ENCODE measurements around the gene KCNQ1. TPM values are rescaled to one million over a fixed set of nuclear protein-coding genes. Genes with fewer than 3 reads are reported as not detected.

Gene KCNQ1
- total and polyA plus RNA-seq, 3 experiments from 2014 or later, result 2.6 to 5.7 (median 3.4) TPM

- no peak overlapping the region for H3K4me3 Mint-ChIP-seq
- ChIA-PET POLR2A (no interaction called here), CTCF (no interaction called here)
- no peak overlapping the region for H3K27ac Mint-ChIP-seq
- peaks cover 55 to 77% (median 75%) of the 10 kb centered on the region in 5 donors for H3K9me3 Mint-ChIP-seq
- Histone ChIP-seq H3K27me3 (ENCODE audit: insufficient read depth, low read length, poor library complexity, severe bottlenecking) (no peaks in the 10 kb centered on the region), H3K9me3 (ENCODE audit: low read length) (peaks cover 16% of the 10 kb centered on the region), H3K4me1 (ENCODE audit: insufficient read depth, low read length) (no peaks in the 10 kb centered on the region), H3K36me3 (ENCODE audit: insufficient read depth, low read length) (no peaks in the 10 kb centered on the region), H3K27ac (ENCODE audit: low read depth, low read length) (no peak overlapping the region), H3K4me3 (ENCODE audit: low read length) (no peak overlapping the region)
- H3K4me1 Mint-ChIP-seq, result no peaks in the 10 kb centered on the region
- no peak for DNase-seq
- peaks cover 6 to 53% (median 17%) of the 10 kb centered on the region in 3 donors for H3K36me3 Mint-ChIP-seq
- peaks cover 4 to 9% of the 10 kb centered on the region in 2 donors for H3K27me3 Mint-ChIP-seq
Observed at GRCh38 chr11:2643746-2644145, 198.9 kb downstream of the KCNQ1 start.

DNA sequence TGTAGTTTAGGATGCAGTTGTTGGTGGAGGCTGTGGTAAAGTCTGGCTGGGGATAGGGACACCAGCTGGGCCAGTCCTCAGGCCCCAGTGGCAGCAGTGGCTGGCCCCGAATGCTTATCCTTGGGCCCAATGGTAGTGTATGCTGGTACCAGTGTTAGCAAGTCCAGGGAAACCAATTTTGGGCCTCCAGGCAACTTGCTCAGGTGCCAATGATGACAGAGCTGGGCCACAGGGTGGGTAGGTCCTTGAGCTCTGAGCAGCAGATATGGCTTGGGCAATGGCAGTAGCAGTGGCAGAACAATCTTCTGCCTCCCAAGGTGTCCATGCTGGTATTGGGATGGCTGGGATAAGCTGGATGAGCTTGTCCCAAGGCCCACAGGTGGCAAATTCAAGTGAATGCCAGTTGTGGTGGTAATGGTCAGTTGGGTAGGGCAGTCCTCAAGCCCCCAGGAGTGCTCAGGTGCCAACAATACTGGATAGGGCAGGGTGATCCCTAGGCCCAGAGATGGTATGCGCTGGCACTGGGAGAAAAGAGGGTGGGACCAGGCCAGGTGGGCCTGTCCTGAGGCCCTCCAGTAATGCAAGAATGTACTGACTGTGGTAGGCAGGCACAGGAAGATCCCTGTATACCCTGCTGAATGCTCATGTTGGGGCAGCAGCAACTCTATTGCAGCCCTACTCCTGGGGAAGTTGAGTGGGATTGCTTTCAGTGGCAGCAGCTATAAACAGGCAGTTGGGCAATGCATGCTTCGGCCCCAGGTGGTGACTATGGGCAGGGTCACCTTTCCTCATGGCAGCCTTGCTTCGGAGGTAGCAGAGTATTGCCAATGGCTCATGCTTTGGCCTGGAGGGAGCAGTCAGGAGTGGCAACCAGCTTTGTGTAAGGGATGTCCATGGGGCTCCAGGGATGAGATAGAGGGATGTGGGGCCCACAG, 200.3 kb downstream of the KCNQ1 start:
- POLR2A ChIA-PET, result no interaction called here

DNA sequence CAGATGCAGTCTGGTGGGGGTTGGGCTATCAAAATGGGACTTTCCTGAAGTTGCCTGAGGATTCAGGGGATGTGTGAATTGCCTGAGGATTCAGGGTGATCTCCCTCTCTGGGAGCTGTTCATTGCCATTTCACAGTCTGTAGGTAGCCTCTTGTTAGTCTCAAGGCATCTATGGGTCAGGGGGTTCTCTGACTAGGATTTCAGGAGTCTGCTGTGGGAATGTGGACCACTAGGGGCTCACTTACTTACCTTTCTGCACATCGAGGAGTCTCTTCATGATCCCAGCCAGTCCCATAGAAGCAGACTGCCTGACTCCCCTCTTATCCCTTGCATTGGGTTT, 200.9 kb downstream of the KCNQ1 start:
- Mint-ChIP-seq H3K36me3 (peaks cover 9 to 56% (median 21%) of the 10 kb centered on the region in 3 donors), H3K9me3 (peaks cover 66 to 84% (median 80%) of the 10 kb centered on the region in 5 donors), H3K4me3 (no peak overlapping the region), H3K27me3 (peaks cover 4 to 7% of the 10 kb centered on the region in 2 donors), H3K27ac (no peak overlapping the region), H3K4me1 (no peaks in the 10 kb centered on the region)
- Histone ChIP-seq H3K36me3 (ENCODE audit: insufficient read depth, low read length) (no peaks in the 10 kb centered on the region), H3K9me3 (ENCODE audit: low read length) (peaks cover 22% of the 10 kb centered on the region), H3K4me1 (ENCODE audit: insufficient read depth, low read length) (no peaks in the 10 kb centered on the region), H3K27ac (ENCODE audit: low read depth, low read length) (no peak overlapping the region), H3K4me3 (ENCODE audit: low read length) (no peak overlapping the region), H3K27me3 (ENCODE audit: insufficient read depth, low read length, poor library complexity, severe bottlenecking) (no peaks in the 10 kb centered on the region)
- DNase-seq, result no peak
- POLR2A ChIA-PET, result no interaction called here
- CTCF ChIA-PET, result no interaction called here

More for the DNA sequence above, 200.3 kb downstream of the KCNQ1 start:
- Histone ChIP-seq H3K27ac (ENCODE audit: low read depth, low read length) (no peak overlapping the region), H3K27me3 (ENCODE audit: insufficient read depth, low read length, poor library complexity, severe bottlenecking) (no peaks in the 10 kb centered on the region), H3K4me3 (ENCODE audit: low read length) (no peak overlapping the region), H3K9me3 (ENCODE audit: low read length) (peaks cover 23% of the 10 kb centered on the region), H3K4me1 (ENCODE audit: insufficient read depth, low read length) (no peaks in the 10 kb centered on the region), H3K36me3 (ENCODE audit: insufficient read depth, low read length) (no peaks in the 10 kb centered on the region)
- no peak for DNase-seq
- Mint-ChIP-seq H3K4me3 (no peak overlapping the region), H3K9me3 (peaks cover 66 to 84% (median 79%) of the 10 kb centered on the region in 5 donors), H3K4me1 (no peaks in the 10 kb centered on the region), H3K27me3 (peaks cover 4 to 9% of the 10 kb centered on the region in 2 donors), H3K27ac (no peak overlapping the region), H3K36me3 (peaks cover 10 to 58% (median 21%) of the 10 kb centered on the region in 3 donors)
- CTCF ChIA-PET, result no interaction called here

DNA sequence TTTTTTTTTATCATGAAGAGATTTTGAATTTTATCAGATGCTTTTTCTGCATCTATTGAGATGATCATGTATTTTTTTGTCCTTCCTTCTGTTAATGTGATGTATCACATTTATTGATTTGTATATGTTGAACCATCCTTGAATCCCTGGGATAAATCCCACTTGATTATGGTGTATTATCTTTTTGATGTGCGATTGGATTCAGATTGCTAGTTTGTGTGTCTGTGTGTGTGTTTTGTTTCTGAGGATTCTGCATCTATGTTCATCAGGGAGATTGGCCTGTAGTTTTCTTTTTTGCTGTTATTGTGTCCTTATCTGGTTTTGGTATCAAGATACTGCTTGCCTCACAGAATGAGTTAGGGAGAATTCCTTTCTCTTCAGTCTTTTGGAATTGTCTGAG, 202.4 kb downstream of the KCNQ1 start:
- POLR2A ChIA-PET, result no interaction called here
- no peak for DNase-seq
- H3K4me1 ChIP-seq (ENCODE audit: insufficient read depth, low read length), result no peaks in the 10 kb centered on the region
- Mint-ChIP-seq H3K36me3 (peaks cover 9 to 48% (median 19%) of the 10 kb centered on the region in 3 donors), H3K27ac (no peak overlapping the region), H3K4me1 (no peaks in the 10 kb centered on the region), H3K9me3 (peaks cover 56 to 82% (median 75%) of the 10 kb centered on the region in 5 donors), H3K27me3 (peaks cover 0 to 4% of the 10 kb centered on the region in 2 donors), H3K4me3 (no peak overlapping the region)
- H3K36me3 ChIP-seq (ENCODE audit: insufficient read depth, low read length), result no peaks in the 10 kb centered on the region
- no peak overlapping the region for H3K4me3 ChIP-seq (ENCODE audit: low read length)
- no peaks in the 10 kb centered on the region for H3K27me3 ChIP-seq (ENCODE audit: insufficient read depth, low read length, poor library complexity, severe bottlenecking)
- no peak overlapping the region for H3K27ac ChIP-seq (ENCODE audit: low read depth, low read length)
- CTCF ChIA-PET, result no interaction called here
- peaks cover 19% of the 10 kb centered on the region for H3K9me3 ChIP-seq (ENCODE audit: low read length)

- no peak for DNase-seq
- POLR2A ChIA-PET, result no interaction called here
- Mint-ChIP-seq H3K4me1 (no peaks in the 10 kb centered on the region), H3K27ac (peak overlapping the region in 1 of 8 donors; percentile 27), H3K4me3 (no peak overlapping the region), H3K36me3 (peaks cover 9 to 42% (median 17%) of the 10 kb centered on the region in 3 donors), H3K9me3 (peaks cover 51 to 80% (median 67%) of the 10 kb centered on the region in 5 donors), H3K27me3 (peaks cover 0 to 6% of the 10 kb centered on the region in 2 donors)
- peaks cover 19% of the 10 kb centered on the region for H3K9me3 ChIP-seq (ENCODE audit: low read length)
- no peaks in the 10 kb centered on the region for H3K27me3 ChIP-seq (ENCODE audit: insufficient read depth, low read length, poor library complexity, severe bottlenecking)
- CTCF ChIA-PET, result no interaction called here
- no peak overlapping the region for H3K27ac ChIP-seq (ENCODE audit: low read depth, low read length)
- H3K4me1 ChIP-seq (ENCODE audit: insufficient read depth, low read length), result no peaks in the 10 kb centered on the region
- H3K4me3 ChIP-seq (ENCODE audit: low read length), result no peak overlapping the region
- no peaks in the 10 kb centered on the region for H3K36me3 ChIP-seq (ENCODE audit: insufficient read depth, low read length)
Observed at GRCh38 chr11:2647953-2648352, 203.1 kb downstream of the KCNQ1 start.

GRCh38 chr11:2649400-2649799, 204.6 kb downstream of the KCNQ1 start:
- H3K4me1 ChIP-seq (ENCODE audit: insufficient read depth, low read length), result no peaks in the 10 kb centered on the region
- Mint-ChIP-seq H3K9me3 (peaks cover 38 to 65% (median 52%) of the 10 kb centered on the region in 5 donors), H3K4me1 (no peaks in the 10 kb centered on the region), H3K4me3 (no peak overlapping the region), H3K27ac (no peak overlapping the region), H3K36me3 (peaks cover 4 to 34% (median 12%) of the 10 kb centered on the region in 3 donors), H3K27me3 (peaks cover 4 to 9% of the 10 kb centered on the region in 2 donors)
- POLR2A ChIA-PET, result no interaction called here
- peaks cover 12% of the 10 kb centered on the region for H3K9me3 ChIP-seq (ENCODE audit: low read length)
- CTCF ChIA-PET, result no interaction called here
- H3K27me3 ChIP-seq (ENCODE audit: insufficient read depth, low read length, poor library complexity, severe bottlenecking), result no peaks in the 10 kb centered on the region
- DNase-seq, result no peak
- H3K36me3 ChIP-seq (ENCODE audit: insufficient read depth, low read length), result no peaks in the 10 kb centered on the region
- no peak overlapping the region for H3K4me3 ChIP-seq (ENCODE audit: low read length)
- H3K27ac ChIP-seq (ENCODE audit: low read depth, low read length), result no peak overlapping the region

GRCh38 chr11:2649848-2650247, 205.0 kb downstream of the KCNQ1 start:
- H3K27ac Mint-ChIP-seq, result no peak overlapping the region
- Histone ChIP-seq H3K9me3 (ENCODE audit: low read length) (peaks cover 8% of the 10 kb centered on the region), H3K4me3 (ENCODE audit: low read length) (no peak overlapping the region), H3K27ac (ENCODE audit: low read depth, low read length) (no peak overlapping the region), H3K4me1 (ENCODE audit: insufficient read depth, low read length) (no peaks in the 10 kb centered on the region), H3K36me3 (ENCODE audit: insufficient read depth, low read length) (no peaks in the 10 kb centered on the region), H3K27me3 (ENCODE audit: insufficient read depth, low read length, poor library complexity, severe bottlenecking) (no peaks in the 10 kb centered on the region)
- DNase-seq, result no peak
- peaks cover 7 to 9% of the 10 kb centered on the region in 2 donors for H3K27me3 Mint-ChIP-seq
- H3K4me3 Mint-ChIP-seq, result no peak overlapping the region
- POLR2A ChIA-PET, result no interaction called here
- peaks cover 4 to 37% (median 12%) of the 10 kb centered on the region in 3 donors for H3K36me3 Mint-ChIP-seq
- H3K9me3 Mint-ChIP-seq, result peaks cover 34 to 61% (median 49%) of the 10 kb centered on the region in 5 donors
- H3K4me1 Mint-ChIP-seq, result no peaks in the 10 kb centered on the region
- CTCF ChIA-PET, result no interaction called here

DNA sequence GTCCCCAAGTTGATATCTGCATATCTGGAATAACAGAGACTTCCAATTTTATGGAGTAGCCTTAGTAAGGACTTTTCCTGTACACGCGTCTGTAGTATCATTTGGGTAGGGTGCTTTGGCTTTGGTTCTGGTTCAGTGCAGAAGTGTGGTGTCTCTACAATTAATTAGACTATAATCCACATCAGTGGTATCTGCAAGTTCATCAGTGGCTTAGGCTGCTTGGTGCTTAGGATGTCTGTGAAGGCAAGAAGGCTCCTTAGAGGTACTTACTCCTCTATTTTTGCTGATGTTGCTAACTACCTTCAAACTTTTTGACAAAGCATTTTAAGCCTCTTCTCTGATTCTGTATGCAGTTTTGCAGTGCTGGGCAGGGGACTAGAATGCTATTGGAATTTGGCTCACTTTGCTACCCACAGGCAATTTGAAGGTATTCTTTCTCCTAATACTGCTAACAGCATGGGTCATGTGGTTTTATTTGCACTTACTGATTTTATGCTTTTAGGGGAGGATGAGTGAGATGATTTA, 205.6 kb downstream of the KCNQ1 start:
- Mint-ChIP-seq H3K27ac (no peak overlapping the region), H3K4me3 (no peak overlapping the region), H3K36me3 (peaks cover 4 to 37% (median 12%) of the 10 kb centered on the region in 3 donors), H3K4me1 (no peaks in the 10 kb centered on the region), H3K27me3 (peaks cover 7 to 9% of the 10 kb centered on the region in 2 donors), H3K9me3 (peaks cover 34 to 59% (median 49%) of the 10 kb centered on the region in 5 donors)
- Histone ChIP-seq H3K27ac (ENCODE audit: low read depth, low read length) (no peak overlapping the region), H3K4me3 (ENCODE audit: low read length) (no peak overlapping the region), H3K36me3 (ENCODE audit: insufficient read depth, low read length) (no peaks in the 10 kb centered on the region), H3K4me1 (ENCODE audit: insufficient read depth, low read length) (no peaks in the 10 kb centered on the region), H3K9me3 (ENCODE audit: low read length) (peaks cover 7% of the 10 kb centered on the region), H3K27me3 (ENCODE audit: insufficient read depth, low read length, poor library complexity, severe bottlenecking) (no peaks in the 10 kb centered on the region)
- DNase-seq, result no peak
- CTCF ChIA-PET, result no interaction called here
- POLR2A ChIA-PET, result no interaction called here
